Caki2 (cell line): ENCODE data around the gene MPP2. TPM values are rescaled to one million over a fixed set of nuclear protein-coding genes. Genes with fewer than 3 reads are reported as not detected.
"Not testable (repeated sequence)": the region's sequence is repeated elsewhere in the genome, so short reads cannot be mapped to it uniquely, and the experiment has no call there.

ENCODE experiments used
- DNase-seq: peaks from one replicate; pipeline ENCODE4 v3.0.0-alpha.2; 2015; ENCODE audit warnings: low read depth
- in situ Hi-C: cut with HindIII; loops from 2 replicates; pipeline ENCODE4 v1.10.0; 2016; ENCODE audit warnings: low sequenced_read_pairs, low pct_unique_long_range_greater_than_20kb, mixed read lengths
- total RNA-seq: library from RNA; depleted of rRNA; stranded (reverse); fragments of >200 nt; shearing (Covaris generic); gene quantifications from 2 replicates; pipeline ENCODE4 v1.2.3, GENCODE V29; 2014; ENCODE audit warnings: low replicate concordance

The MPP2 gene
- total RNA-seq, 1 experiment from 2014 or later, result 4.8 TPM

- no peak for DNase-seq
Measured at GRCh38 chr17:43882761-43883415, 24.4 kb downstream of the MPP2 start.

GRCh38 chr17:43881758-43882505 is 25.4 kb downstream of the MPP2 start:
- no peak for DNase-seq
- in situ Hi-C loops, result no loop called here

More at GRCh38 chr17:43882761-43883415, 24.4 kb downstream of the MPP2 start:
- in situ Hi-C loops, result no loop called here

- in situ Hi-C loops, result no loop called here
Measured at GRCh38 chr17:43881181-43881580, 26.2 kb downstream of the MPP2 start.

GRCh38 chr17:43880420-43880991 is 26.8 kb downstream of the MPP2 start:
- in situ Hi-C loops, result no loop called here
- DNase-seq, result peak; percentile 42

More at GRCh38 chr17:43881181-43881580, 26.2 kb downstream of the MPP2 start:
- no peak for DNase-seq

GRCh38 chr17:43879723-43880419 is 27.5 kb downstream of the MPP2 start:
- no peak for DNase-seq
- in situ Hi-C loops, result no loop called here

GRCh38 chr17:43878260-43879175 is 28.8 kb downstream of the MPP2 start:
- peak; percentile 76 for DNase-seq
- in situ Hi-C loops, result no loop called here

DNA sequence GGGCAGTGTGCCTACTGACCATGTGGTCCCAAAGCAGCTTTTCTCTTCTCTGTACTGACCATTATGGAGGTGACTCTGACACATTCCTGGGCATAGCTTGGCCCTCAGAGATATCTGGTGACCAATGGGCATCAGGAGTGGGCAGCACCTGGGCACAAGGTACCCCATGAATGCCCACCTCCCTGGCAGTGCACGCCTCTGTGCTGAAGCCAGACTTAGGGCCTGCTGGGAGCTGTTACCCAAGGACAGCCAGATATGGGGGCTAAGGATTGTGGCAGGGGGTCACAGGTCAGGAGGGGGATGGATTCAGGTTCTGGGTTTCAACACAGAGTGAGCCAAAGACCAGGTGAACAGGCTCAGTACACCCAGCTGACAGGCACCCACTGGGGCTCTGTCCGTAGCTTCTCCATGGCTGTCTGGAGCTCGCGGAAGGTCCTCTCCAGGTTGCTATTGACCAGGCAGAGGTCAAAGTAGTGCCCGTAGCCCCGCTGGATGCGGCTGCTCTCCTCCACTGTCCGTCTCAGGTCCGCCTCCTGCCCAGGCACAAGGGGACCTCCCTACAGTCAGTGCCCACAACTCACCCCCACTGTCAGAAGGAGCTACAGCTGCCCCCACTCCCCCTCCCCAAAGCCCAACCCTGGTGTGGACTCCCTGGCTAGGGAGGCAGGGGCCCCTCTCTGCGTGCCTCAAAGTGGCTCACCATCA is 29.7 kb downstream of the MPP2 start:
- in situ Hi-C loops, result no loop called here
- DNase-seq, result no peak

DNA sequence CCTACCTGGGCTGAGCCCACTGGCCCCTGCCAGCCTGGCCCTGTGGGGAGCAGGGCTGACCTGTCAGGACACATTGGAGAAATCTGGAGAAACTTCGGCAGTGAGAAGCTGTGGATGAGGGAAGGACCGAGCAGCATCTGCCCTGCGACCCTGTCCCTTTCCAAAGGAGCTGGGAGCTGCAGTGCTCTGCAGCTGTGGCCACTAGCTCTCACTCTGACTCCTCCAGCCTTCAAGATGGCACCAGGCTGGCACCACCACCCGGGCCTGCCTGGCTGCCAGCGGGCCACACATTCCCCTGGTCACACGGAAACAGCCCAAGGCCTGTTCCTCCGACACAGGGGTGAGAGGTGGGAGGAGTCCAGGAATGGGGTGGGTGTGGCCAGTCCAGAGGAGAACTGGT is 30.3 kb downstream of the MPP2 start:
- in situ Hi-C loops, result no loop called here

DNA sequence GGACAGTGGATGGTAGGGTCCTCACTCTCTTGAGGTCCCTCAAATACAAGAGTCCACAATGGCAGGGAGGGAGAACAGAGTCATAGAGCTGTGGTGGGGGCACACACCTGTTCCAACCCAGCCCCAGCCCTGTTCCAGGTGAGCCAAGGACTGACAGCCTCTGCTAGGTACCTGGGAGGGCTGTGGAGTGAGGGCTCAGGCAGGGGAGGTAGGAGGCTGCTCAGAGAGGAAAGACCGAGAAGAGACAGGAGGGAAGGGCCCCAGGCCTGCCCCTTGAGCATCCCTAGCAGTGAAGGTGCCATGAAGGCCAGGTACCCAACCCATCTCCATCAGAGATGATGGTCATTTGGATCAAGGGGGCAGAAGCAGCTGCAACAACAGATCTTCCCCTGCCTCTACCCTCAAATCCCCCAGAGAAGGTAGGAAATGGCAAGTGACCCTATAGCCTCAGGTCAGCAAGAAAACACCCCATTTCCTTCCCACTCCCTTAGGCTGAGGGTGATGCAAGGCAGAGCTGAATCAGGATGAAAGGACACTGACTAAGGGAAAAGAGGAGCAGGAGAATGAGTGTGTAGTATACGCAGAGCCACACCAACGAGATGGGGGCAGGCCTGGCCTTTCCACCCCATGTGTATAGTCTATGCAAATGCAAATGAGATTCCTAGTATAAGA is 31.7 kb downstream of the MPP2 start:
- DNase-seq, result no peak
- in situ Hi-C loops, result no loop called here

More for the DNA sequence above, 30.3 kb downstream of the MPP2 start:
- DNase-seq, result no peak

DNA sequence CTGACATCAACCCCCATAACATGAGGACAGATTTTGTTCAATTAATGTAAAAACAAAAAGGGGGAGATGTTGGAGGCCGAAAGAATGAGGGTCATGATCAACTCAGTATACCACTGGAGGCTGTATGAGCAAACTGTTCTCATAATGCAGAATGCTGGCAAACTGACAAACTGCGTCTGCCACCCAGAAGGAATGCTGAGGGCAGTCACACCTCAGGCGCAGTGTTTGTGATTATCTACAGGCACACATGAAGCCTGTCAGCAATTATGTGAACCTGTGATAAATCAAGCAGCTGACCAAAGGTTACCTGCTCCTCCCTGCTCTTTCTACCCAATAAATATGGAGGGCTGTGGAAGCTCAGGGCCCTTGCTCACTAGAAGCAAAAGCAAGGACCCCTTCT is 33.0 kb downstream of the MPP2 start:
- in situ Hi-C loops, result no loop called here
- no peak for DNase-seq

GRCh38 chr17:43873815-43874214 is 33.5 kb downstream of the MPP2 start:
- DNase-seq, result no peak
- in situ Hi-C loops, result no loop called here

DNA sequence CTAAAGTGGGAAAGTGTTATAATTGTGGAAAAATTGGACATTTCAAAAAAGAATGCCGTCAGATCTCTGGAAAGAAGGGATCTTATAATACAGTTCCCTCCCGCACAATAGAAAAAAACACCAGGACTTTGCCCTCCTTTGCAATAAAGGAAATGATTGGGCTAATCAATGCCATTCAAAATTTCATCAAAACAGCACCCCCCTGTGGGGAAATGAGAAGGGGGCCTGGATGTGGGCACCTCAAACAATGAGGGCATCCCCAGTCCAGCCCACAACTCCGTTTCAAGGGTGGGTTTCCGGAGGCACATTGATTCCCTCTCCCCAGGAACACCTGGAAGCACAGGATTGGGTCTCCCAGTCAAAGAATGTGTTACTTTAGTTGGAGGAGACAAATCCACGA is 34.2 kb downstream of the MPP2 start:
- in situ Hi-C loops, result no loop called here

GRCh38 chr17:43871946-43872690 is 35.2 kb downstream of the MPP2 start:
- DNase-seq, result no peak
- in situ Hi-C loops, result no loop called here

More for the DNA sequence above, 34.2 kb downstream of the MPP2 start:
- DNase-seq, result no peak

DNA sequence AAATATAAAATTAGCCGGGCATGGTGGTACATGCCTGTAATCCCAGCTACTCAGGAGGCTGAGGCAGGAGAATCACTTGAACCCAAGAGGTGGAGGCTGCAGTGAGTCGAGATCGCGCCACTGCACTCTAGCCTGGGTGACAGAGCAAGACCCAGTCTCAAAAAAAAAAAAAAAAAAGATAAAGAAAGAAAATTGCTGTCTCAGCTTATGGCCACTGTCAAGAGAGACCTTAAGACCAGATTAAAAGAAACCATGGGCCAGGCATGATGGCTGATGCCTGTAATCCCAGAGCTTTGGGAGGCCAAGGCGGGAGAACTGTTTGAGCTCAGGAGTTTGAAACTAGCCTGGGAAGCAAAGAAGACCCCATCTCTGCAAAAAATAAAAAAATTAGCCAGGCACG is 38.3 kb downstream of the MPP2 start:
- in situ Hi-C loops, DNase-seq: not testable (repeated sequence)

DNA sequence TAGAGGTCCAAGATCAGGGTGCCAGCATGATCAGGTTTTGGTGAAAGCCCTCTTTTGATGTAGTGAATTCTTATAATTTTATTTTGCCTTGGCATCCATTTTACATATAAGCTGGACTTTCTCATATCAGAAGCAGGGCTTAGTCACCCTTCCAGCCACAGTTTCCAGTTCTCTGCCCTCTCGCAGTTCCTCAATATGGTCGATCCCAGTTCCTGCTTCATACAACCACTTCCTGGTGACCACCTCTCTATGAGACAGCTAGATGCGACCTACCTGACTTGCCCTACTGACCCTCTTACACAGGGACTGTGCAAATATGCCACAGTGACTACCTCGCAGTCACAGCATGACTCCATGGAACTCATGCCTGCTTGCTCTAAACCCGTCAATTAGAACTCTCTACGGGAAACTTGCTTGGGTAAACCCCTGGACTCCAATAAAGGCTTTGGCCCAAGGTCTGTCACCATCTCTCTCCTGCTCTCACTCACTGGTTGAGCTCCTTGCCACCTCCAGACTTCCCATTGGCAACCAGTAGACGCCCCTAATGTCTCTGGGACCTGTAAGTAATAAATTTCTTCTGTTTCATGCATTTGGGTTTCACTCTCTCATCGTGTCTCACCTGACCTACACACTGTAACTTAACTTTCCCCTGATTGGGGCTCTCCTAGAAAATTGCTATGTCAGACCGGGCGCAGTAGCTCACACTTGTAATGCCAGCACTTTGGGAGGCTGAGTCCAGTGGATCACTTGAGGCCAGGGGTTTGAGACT is 38.9 kb downstream of the MPP2 start:
- in situ Hi-C loops, result no loop called here
- no peak for DNase-seq
